T follicular helper cell (primary cell): ENCODE data around the gene PIGK.
"Not testable (repeated sequence)": the region's sequence is repeated elsewhere in the genome, so short reads cannot be mapped to it uniquely, and the experiment has no call there.

Experiments
- DNase-seq: peaks from one replicate; pipeline ENCODE4 v3.0.0-alpha.2; 2020; ENCODE audit warnings: low read depth

Gene PIGK

DNA sequence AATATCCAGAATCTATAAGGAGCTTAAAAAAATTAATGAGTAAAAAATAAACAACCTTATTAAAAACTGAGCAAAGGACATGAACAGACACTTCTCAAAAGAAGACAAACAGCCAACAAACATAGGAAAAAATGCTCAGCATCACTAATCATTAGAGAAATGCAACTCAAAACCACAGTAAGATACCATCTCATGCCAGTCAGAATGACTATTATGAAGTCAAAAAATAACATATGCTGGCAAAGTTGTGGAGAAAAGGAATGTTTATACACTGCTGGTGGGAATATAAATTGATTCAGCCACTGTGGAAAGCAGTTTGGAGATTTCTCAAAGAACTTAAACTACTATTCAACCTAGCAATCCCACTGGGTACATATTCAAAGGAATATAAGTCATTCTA is 25.3 kb downstream of the PIGK start:
- DNase-seq = no peak

- DNase-seq = no peak
These were observed 30.5 kb downstream of the PIGK start for GRCh38 chr1:77188770-77189169.

DNA sequence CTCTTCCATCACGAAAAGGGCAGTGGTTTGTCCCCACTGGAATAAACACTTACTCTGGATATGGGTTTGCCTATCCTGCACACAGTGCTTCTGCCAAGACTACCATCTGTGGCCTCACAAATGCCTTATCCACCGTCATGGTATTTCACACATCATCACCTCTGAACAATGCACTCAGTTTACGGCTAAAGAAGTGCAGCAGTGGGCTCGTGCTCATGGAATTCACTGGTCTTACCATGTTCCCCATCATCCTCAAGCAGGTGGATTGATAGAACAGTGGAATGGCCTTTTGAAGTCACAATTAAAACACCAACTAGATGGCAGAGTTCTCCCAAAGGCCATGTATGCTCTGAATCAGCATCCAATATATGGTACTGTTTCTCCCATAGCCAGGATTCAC is 32.3 kb downstream of the PIGK start:
- not testable (repeated sequence) for DNase-seq

GRCh38 chr1:77182083-77182482 is 37.1 kb downstream of the PIGK start:
- no peak for DNase-seq

- DNase-seq = no peak
These were observed 39.6 kb downstream of the PIGK start for GRCh38 chr1:77179632-77180031.

GRCh38 chr1:77175230-77175844 is 43.9 kb downstream of the PIGK start:
- DNase-seq = no peak

- DNase-seq = no peak
These were observed 48.5 kb downstream of the PIGK start for GRCh38 chr1:77170687-77171086.

GRCh38 chr1:77168358-77168757 is 50.9 kb downstream of the PIGK start:
- DNase-seq = no peak

- no peak for DNase-seq
These were observed 54.7 kb downstream of the PIGK start for GRCh38 chr1:77164434-77164944.

DNA sequence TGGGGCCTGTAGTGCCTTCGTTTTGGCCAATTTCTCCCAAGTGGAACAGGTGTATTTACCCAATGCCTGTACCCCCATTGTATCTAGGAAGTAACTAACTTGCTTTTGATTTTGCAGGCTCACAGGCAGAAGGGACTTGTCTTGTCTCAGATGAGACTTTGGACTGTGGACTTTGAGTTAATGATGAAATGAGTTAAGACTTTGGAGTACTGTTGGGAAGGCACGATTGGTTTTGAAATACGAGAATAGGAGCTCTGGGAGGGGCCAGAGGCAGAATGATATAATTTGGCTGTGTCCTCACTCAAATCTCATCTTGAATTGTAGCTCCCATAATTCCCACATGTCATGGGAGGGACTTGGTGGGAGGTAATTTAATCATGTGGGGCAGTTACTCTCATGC is 59.5 kb downstream of the PIGK start:
- not testable (repeated sequence) for DNase-seq

DNA sequence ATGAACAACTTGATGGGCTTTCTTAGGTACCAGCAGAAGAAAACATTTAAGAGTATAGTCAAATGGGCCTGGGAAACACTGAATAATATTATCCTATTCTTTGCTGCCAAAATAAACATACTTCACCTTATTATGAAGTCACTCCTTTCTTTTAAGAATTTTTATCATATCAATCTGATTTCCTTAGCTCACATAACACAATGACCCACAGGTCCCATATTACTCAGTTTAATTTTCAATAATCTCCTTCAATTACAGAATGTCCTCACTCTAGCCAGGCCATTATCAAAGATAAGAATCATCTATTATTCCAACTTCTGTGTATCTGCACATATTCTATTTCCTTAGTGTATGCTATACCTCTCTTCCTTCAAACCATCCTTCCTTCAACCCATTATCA is 63.0 kb downstream of the PIGK start:
- no peak for DNase-seq

GRCh38 chr1:77146270-77146669 is 73.0 kb downstream of the PIGK start:
- no peak for DNase-seq

DNA sequence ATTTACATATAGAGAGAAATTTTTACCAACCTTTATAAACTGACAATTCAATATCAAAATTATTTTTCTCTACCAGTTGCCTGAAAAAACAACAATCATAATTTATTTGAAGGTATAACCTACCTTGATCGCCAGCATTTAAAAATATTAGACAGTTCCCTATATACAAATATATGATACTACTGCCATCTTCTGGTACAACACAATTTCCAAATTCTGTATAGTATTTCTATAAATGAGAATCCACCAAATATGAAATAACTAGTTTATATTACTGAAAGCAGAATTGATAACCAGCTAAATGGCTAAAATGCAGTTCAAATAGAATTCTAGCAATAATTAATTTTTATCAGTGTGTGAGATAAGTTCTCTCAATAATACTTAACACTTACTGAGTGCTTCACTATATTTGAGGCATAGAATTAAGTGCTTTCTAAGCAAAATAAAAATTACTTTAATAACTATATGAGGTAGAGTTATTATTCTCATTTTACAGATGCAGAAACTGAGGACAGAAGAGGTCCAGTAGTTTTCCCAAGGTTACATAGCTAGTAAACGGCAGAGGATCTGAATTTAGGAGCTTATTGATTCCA is 75.6 kb downstream of the PIGK start:
- DNase-seq = no peak

DNA sequence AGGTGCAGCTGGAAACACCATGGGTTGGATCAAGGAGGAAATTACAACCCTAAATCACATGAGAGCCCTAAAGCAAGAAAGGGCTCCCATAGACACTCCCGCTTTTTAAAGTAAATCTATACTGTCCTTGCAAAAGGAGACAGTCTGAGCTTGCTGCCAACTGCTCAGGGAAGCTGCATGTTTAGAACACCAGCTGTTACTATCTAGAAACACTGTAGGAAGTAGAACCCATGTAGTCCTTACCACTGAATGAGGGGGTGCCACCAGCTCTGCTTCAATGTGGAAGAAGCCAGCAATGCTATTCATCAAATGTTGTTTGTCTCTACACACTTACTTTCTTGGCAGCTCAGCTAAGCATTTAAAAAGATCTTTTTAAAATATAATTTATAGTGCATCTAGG is 79.8 kb downstream of the PIGK start:
- DNase-seq = no peak

DNA sequence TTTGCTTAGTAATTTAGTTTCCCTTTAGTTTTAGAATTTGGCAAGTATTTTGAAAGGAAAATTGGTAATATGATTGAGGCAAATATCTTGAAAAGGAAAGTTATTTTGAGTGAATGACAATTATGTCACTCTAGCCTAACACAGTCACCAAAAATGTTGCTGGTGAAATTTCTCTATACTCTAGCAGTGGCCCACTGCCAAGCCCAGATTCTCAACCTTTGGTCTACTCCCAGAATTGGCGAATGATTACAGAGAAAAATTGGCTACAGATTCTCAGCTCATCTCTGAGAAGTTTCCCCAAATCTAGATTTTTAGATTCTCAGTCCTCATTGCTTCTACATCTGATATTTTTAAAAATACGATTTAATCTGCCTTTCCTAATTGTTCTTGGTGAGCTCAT is 84.9 kb downstream of the PIGK start:
- no peak for DNase-seq

- DNase-seq = no peak
These were observed 85.4 kb downstream of the PIGK start for GRCh38 chr1:77133731-77134358.

DNA sequence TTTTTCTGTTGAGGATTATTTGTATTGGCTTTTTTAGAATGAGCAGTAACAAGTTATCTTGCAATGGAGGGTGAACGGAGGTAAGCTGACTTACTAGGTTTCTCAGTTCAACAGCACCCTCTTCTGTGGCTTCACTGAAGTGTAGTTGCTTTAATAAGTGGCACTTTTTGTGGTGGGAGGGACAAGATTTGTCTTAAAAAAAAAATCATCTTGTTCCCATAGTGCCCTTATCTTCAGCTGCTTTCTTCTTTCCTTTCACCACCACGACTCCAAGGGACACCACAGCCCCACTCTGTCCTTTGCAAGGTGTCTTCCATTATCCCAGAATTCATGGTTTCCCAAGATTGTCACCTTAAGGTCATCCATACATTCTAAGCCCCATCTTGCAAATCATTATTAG is 92.9 kb downstream of the PIGK start:
- no peak for DNase-seq

DNA sequence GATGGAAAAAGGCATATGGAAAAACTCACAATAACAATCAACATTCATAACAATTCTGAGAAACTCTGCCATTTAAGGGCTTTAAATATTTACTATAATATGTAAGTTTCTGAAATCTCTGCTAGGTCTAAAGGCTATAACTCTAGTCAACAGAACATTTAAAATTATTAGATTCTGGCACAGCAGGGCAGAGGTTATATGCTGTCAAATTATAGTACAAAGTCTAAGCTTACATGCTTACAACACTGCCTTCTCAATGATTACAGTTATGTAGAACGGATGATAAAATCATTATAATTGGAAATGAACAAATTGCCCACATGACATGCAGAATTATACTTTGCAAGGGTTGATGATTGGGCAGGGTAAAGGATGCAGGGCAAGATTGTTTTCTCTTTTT is 97.7 kb downstream of the PIGK start:
- DNase-seq = no peak

- no peak for DNase-seq
These were observed 98.3 kb downstream of the PIGK start for GRCh38 chr1:77120950-77121349.

- DNase-seq = no peak
These were observed 100.5 kb downstream of the PIGK start for GRCh38 chr1:77118712-77119111.

DNA sequence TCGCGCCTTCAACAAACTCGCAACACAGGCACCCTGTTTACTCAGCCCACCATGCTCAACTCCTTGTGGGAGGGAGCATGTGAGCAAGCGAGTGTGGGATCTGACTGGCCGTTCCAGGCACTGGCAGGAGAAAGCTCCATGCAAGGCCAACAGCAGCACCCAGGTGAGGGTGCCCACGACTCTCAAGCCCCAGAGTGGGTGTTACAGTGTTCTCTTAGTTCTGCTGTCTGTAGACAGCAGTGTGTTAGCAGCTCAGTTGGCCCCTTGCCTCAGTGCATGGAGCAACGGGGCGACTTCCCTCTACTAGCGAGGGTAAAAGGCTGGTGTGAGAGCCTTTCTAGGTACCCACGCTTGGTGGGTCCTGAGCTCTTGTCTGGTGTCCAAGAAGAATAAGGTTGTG is 114.6 kb downstream of the PIGK start:
- no peak for DNase-seq

GRCh38 chr1:77103486-77103885 is 115.7 kb downstream of the PIGK start:
- no peak for DNase-seq

GRCh38 chr1:77100875-77101274 is 118.4 kb downstream of the PIGK start:
- DNase-seq = no peak
